ENCODE results near the gene LIPM. TPM values are rescaled to one million over a fixed set of nuclear protein-coding genes. Genes with fewer than 3 reads are reported as not detected.

The LIPM gene
- total and polyA plus RNA-seq, 12 donors: not detected

DNA sequence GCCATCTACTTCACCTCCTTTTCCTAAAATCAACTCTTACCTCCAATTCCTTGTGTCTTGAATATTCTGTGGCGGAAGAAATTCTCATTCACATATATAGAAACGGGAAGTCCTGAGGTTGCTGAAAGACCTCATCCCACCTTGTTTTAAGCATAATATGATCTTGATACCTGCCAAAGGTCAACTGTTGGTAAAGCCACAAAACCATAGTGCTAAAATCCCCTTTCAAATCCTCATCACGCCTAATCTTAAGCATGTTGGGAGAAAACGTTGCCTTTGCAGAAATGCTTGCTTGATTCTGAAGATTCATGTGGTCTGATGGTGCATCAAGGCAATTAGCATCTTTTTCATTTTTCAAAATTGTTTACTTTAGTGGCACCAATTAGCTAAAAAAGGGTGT, 40.6 kb downstream of the LIPM start:
- 94 to 96% methylated on average over 4 of the region's 4 CpGs for WGBS, 2 donors
- H3K4me3 ChIP-seq: no peak overlapping the region
- peaks cover 0 to 5% (median 0%) of the 10 kb centered on the region in 11 donors for H3K9me3 ChIP-seq
- DNase-seq (no peak), ATAC-seq (no peak)
- H3K36me3 ChIP-seq: no peaks in the 10 kb centered on the region
- peaks cover 0 to 4% (median 0%) of the 10 kb centered on the region in 7 donors for H3K27me3 ChIP-seq
- H3K27ac ChIP-seq: no peak overlapping the region
- peaks cover 0 to 34% (median 0%) of the 10 kb centered on the region in 9 donors for H3K4me1 ChIP-seq
- intact Hi-C loops (cut with DNase I): loop anchor here in 1 of 10 donors (10.0 kb wide), 1 partner anchor 152 kb away; the partner anchor contains the start of gene FAS
- TF ChIP-seq, protein P1, sequence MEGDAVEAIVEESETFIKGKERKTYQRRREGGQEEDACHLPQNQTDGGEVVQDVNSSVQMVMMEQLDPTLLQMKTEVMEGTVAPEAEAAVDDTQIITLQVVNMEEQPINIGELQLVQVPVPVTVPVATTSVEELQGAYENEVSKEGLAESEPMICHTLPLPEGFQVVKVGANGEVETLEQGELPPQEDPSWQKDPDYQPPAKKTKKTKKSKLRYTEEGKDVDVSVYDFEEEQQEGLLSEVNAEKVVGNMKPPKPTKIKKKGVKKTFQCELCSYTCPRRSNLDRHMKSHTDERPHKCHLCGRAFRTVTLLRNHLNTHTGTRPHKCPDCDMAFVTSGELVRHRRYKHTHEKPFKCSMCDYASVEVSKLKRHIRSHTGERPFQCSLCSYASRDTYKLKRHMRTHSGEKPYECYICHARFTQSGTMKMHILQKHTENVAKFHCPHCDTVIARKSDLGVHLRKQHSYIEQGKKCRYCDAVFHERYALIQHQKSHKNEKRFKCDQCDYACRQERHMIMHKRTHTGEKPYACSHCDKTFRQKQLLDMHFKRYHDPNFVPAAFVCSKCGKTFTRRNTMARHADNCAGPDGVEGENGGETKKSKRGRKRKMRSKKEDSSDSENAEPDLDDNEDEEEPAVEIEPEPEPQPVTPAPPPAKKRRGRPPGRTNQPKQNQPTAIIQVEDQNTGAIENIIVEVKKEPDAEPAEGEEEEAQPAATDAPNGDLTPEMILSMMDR (IDR thresholded peaks at IDR 0.05): no peak

DNA sequence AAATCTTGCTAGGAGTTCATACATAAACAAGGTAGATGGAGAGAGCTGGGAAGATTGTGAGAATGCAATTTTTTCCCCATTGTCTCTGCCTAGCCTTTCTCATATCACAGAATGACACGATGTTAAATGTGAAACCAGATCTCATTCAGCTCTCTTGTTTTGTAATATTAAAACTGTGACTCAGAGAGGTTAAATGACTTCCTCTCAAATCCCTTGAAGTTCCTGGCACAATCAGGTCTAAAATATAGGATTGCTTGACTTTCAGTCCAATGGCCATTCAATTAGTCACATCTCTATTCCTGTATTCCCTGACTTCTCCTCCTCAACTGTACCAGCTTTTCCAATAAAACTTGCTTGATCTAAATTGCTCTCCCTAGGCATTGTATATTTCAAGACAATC, 46.0 kb downstream of the LIPM start:
- peak overlapping the region in 1 of 10 donors; percentile 16 for H3K27ac ChIP-seq
- H3K9me3 ChIP-seq: peaks cover 0 to 5% (median 0%) of the 10 kb centered on the region in 11 donors
- 18 to 42% methylated on average over 1 of the region's 1 CpG for WGBS, 2 donors
- TF ChIP-seq, protein P1 (IDR thresholded peaks at IDR 0.05): no peak
- no peaks in the 10 kb centered on the region for H3K36me3 ChIP-seq
- H3K4me3 ChIP-seq: peak overlapping the region in 1 of 10 donors; percentile 23
- DNase-seq (no peak), ATAC-seq (peak in 1 of 8 donors; percentile 60)
- intact Hi-C loops (cut with DNase I): loop anchor here in 1 of 10 donors (10.0 kb wide), 1 partner anchor 146 kb away; the partner anchor contains the start of gene FAS
- H3K4me1 ChIP-seq: peaks cover 0 to 56% (median 5%) of the 10 kb centered on the region in 9 donors
- H3K27me3 ChIP-seq: peaks cover 0 to 4% (median 0%) of the 10 kb centered on the region in 7 donors

DNA sequence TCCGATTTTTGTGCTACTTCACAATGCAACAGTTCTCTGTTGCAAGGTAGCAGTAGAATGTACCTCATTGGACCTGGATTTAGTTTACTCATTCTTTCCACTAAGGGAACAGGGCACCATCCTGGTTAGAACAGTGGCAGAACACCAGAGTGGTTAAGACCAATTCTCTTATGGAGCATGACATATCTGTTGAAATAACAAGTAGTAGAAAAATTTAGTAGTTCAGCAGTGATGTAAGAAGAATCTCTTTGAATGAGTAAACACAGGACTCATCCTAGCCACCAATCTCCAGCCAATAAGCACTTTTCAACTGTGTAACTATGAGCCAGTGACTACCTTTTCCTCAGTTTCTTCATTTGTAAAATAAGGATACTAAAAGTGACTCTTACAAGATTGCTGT, 46.7 kb downstream of the LIPM start:
- no peaks in the 10 kb centered on the region for H3K36me3 ChIP-seq
- WGBS, 2 donors: 92 to 96% methylated on average over 1 of the region's 1 CpG

DNA sequence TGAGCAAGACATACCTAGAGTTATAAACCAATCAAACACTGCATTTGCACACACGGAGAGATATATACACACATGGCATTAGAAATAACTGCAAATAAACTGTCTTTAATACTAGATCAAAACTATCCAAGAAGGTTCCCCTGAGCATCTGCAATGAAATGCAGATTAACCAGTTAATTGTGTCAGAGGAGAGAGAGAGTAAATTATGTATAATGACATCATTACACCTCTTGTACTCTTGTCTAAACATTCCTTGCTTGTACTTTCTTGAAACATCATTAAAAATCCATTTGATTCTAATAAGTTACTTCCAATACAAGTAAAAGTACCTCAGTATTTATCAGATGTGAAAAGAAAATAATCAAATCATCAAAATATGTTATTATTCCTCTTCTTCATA, 48.2 kb downstream of the LIPM start:
- Histone ChIP-seq H3K9me3 (peaks cover 0 to 5% (median 0%) of the 10 kb centered on the region in 11 donors), H3K36me3 (no peaks in the 10 kb centered on the region), H3K27ac (no peak overlapping the region), H3K4me3 (peak overlapping the region in 1 of 10 donors; percentile 23), H3K4me1 (peaks cover 0 to 70% (median 5%) of the 10 kb centered on the region in 9 donors), H3K27me3 (no peaks in the 10 kb centered on the region)
- ATAC-seq: no peak
- TF ChIP-seq, protein P1 (IDR thresholded peaks at IDR 0.05): no peak
- DNase-seq: no peak
- intact Hi-C loops (cut with DNase I): no loop called here
- 85 to 91% methylated on average over 1 of the region's 1 CpG for WGBS, 2 donors

More for the DNA sequence above, 46.7 kb downstream of the LIPM start:
- Histone ChIP-seq H3K4me1 (peaks cover 0 to 63% (median 5%) of the 10 kb centered on the region in 9 donors), H3K4me3 (peak overlapping the region in 1 of 10 donors; percentile 23), H3K27ac (no peak overlapping the region), H3K9me3 (peaks cover 0 to 5% (median 0%) of the 10 kb centered on the region in 11 donors), H3K27me3 (peaks cover 0 to 4% (median 0%) of the 10 kb centered on the region in 7 donors)
- intact Hi-C loops (cut with DNase I): loop anchor here in 1 of 10 donors (10.0 kb wide), 1 partner anchor 146 kb away; the partner anchor contains the start of gene FAS
- DNase-seq (no peak), ATAC-seq (no peak)
- TF ChIP-seq, protein P1 (IDR thresholded peaks at IDR 0.05): no peak
